DOHH2 (cell line): ENCODE results near the gene AUTS2.

Experiments used
- H3F3A ChIP-seq: fragments of 200-600 bp; sonication (generic), shearing (Covaris generic); 2 replicates; pipeline ENCODE4 v1.6.0; 2016; ENCODE audit warnings: antibody characterized with exemption, mild to moderate bottlenecking; ENCODE audit not compliant: control insufficient read depth, insufficient read depth
- H3K27ac ChIP-seq: fragments of 200-600 bp; sonication (generic); 2 replicates; pipeline ENCODE4 v1.5.1; 2014; ENCODE audit warnings: low read depth, mild to moderate bottlenecking, low read length, moderate library complexity
- H3K27me3 ChIP-seq: fragments of 200-600 bp; sonication (generic); 2 replicates; pipeline ENCODE4 v1.6.1; 2014; ENCODE audit warnings: mild to moderate bottlenecking, low read length, mixed read lengths; ENCODE audit not compliant: control insufficient read depth
- H3K36me3 ChIP-seq: fragments of 200-600 bp; sonication (generic); 2 replicates; pipeline ENCODE4 v1.6.1; 2014; ENCODE audit warnings: mild to moderate bottlenecking, low read length, moderate library complexity, mixed read lengths; ENCODE audit not compliant: control insufficient read depth
- H3K4me1 ChIP-seq: fragments of 200-600 bp; sonication (generic); 2 replicates; pipeline ENCODE4 v1.6.1; 2014; ENCODE audit warnings: mild to moderate bottlenecking, low read length, mixed read lengths; ENCODE audit not compliant: control insufficient read depth
- H3K4me2 ChIP-seq: fragments of 200-600 bp; sonication (generic); 2 replicates; pipeline ENCODE4 v1.6.0; 2014; ENCODE audit warnings: mild to moderate bottlenecking, low read length, moderate library complexity
- H3K4me3 ChIP-seq: fragments of 200-600 bp; sonication (generic); 2 replicates; pipeline ENCODE4 v1.5.1; 2014; ENCODE audit warnings: mild to moderate bottlenecking, low read length, mixed read lengths
- H3K79me2 ChIP-seq: fragments of 200-600 bp; sonication (generic); 2 replicates; pipeline ENCODE4 v1.6.1; 2014; ENCODE audit warnings: mild to moderate bottlenecking, low read length, mixed read lengths; ENCODE audit not compliant: control insufficient read depth
- H3K9me2 ChIP-seq: fragments of 200-600 bp; sonication (generic); replicated peaks from 2 replicates; pipeline ENCODE4 v1.6.1; 2014; ENCODE audit warnings: mild to moderate bottlenecking, low read length, mixed read lengths; ENCODE audit not compliant: control insufficient read depth
- H3K9me3 ChIP-seq: fragments of 200-600 bp; sonication (generic); 2 replicates; pipeline ENCODE4 v1.6.1; 2014; ENCODE audit warnings: antibody characterized with exemption, low read length, mixed read lengths; ENCODE audit not compliant: control insufficient read depth, insufficient read depth
- H4K20me1 ChIP-seq: fragments of 200-600 bp; sonication (generic); 2 replicates; pipeline ENCODE4 v1.6.0; 2014; ENCODE audit warnings: low read depth, mild to moderate bottlenecking, antibody characterized with exemption, low read length, moderate library complexity; ENCODE audit not compliant: control insufficient read depth, insufficient read depth
- CTCF ChIP-seq: fragments of 200-600 bp; sonication (generic); IDR thresholded peaks from one replicate; pipeline ENCODE4 v1.5.1; 2014; ENCODE audit warnings: antibody characterized with exemption, mild to moderate bottlenecking, low read depth, low read length; ENCODE audit not compliant: poor library complexity, severe bottlenecking
- EZH2phosphoT487 ChIP-seq: fragments of 200-600 bp; sonication (generic); IDR thresholded peaks from 2 replicates; pipeline ENCODE4 v1.6.1; 2017; ENCODE audit warnings: borderline replicate concordance, mild to moderate bottlenecking, antibody characterized with exemption, low read length, moderate library complexity, mixed read lengths

Gene AUTS2

GRCh38 chr7:69879989-69880388 lies 281.7 kb downstream of the AUTS2 start:
- TF ChIP-seq EZH2phosphoT487 (no peak), CTCF (no peak)
- H3K27ac ChIP-seq: no peak overlapping the region
- no peaks in the 10 kb centered on the region for H3K27me3 ChIP-seq
- peaks cover 5% of the 10 kb centered on the region; the same call in 1 of the 2 replicates for H4K20me1 ChIP-seq
- peaks cover 65% of the 10 kb centered on the region for H3K79me2 ChIP-seq
- peak overlapping the region; percentile 10 for H3K4me3 ChIP-seq
- H3K36me3 ChIP-seq: no peaks in the 10 kb centered on the region
- no peaks in the 10 kb centered on the region for H3K9me2 ChIP-seq
- no peaks in the 10 kb centered on the region for H3K9me3 ChIP-seq
- H3F3A ChIP-seq: no peaks in the 10 kb centered on the region
- H3K4me1 ChIP-seq: peaks cover 31% of the 10 kb centered on the region
- peak overlapping the region; percentile 51 for H3K4me2 ChIP-seq

DNA sequence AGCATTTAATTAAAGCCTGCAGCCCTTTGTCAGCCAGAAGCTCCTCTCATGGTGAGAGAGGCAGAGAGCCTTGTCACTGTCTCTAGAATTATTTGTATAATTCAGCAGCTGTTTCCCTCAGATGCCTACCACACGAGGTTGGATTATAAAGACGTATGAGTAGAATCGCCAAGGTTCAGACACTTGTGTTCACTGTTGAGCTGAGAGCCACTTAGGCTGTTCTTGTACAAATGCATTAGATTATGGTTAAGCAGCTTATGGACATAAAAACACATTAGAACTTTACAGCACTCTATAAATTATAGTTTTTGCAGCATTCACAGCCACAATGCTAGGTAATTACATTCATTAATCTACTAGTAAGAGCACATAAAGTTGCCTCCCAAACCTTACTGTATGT lies 282.6 kb downstream of the AUTS2 start:
- H3F3A ChIP-seq: no peaks in the 10 kb centered on the region
- H3K27ac ChIP-seq: no peak overlapping the region
- H3K36me3 ChIP-seq: no peaks in the 10 kb centered on the region
- H3K9me2 ChIP-seq: no peaks in the 10 kb centered on the region
- peaks cover 5% of the 10 kb centered on the region; the same call in 1 of the 2 replicates for H4K20me1 ChIP-seq
- peak overlapping the region; percentile 10; the same call in 1 of the 2 replicates for H3K4me3 ChIP-seq
- H3K79me2 ChIP-seq: peaks cover 62% of the 10 kb centered on the region
- H3K4me1 ChIP-seq: peaks cover 32% of the 10 kb centered on the region
- peak overlapping the region; percentile 51 for H3K4me2 ChIP-seq
- no peaks in the 10 kb centered on the region for H3K27me3 ChIP-seq
- H3K9me3 ChIP-seq: no peaks in the 10 kb centered on the region
- TF ChIP-seq CTCF (no peak), EZH2phosphoT487 (no peak)

DNA sequence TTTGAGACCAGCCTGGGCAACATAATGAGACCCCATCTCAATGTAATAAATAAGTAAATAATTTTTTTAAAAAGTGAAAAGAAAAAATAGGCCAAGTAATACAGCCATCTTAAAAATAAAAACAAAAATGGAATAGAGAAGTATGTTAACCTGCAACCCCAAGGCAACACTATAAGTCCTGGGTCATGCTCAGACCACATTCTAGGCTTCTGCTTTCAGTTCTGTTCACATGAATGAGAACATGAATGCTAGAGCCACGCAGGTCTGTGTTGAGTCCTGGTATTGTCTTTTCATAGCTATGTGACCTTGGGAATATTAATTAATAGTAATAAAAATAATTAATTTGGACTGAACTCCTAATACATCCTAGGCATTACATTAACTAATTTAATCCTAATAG lies 284.0 kb downstream of the AUTS2 start:
- Histone ChIP-seq H4K20me1 (peaks cover 5% of the 10 kb centered on the region; the same call in 1 of the 2 replicates), H3K9me3 (no peaks in the 10 kb centered on the region), H3K36me3 (no peaks in the 10 kb centered on the region), H3F3A (no peaks in the 10 kb centered on the region), H3K9me2 (no peaks in the 10 kb centered on the region), H3K27me3 (no peaks in the 10 kb centered on the region), H3K4me1 (peaks cover 41% of the 10 kb centered on the region), H3K4me2 (no peak overlapping the region), H3K4me3 (no peak overlapping the region), H3K79me2 (peaks cover 66% of the 10 kb centered on the region), H3K27ac (no peak overlapping the region)
- TF ChIP-seq EZH2phosphoT487 (no peak), CTCF (no peak)
